Large intestine (tissue), 3 donors: Measurements from ENCODE around the gene TNFAIP8L3. TPM values are rescaled to one million over a fixed set of nuclear protein-coding genes. Genes with fewer than 3 reads are reported as not detected.
A peak's percentile ranks its signal among the peaks of the same experiment; 100 is the strongest.

Experiments used
- DNase-seq, 2 donors: peaks; one replicate each; pipeline versions ENCODE4 v3.0.0 to v3.0.0-alpha.2; 2013
- H3K27ac ChIP-seq: one replicate; pipeline ENCODE4 v1.5.1; 2013; ENCODE audit warnings: low read length
- H3K27me3 ChIP-seq: 2 replicates; pipeline ENCODE4 v1.6.1; 2013; ENCODE audit warnings: low read length; ENCODE audit not compliant: control insufficient read depth, insufficient read depth
- H3K36me3 ChIP-seq: 2 replicates; pipeline ENCODE4 v1.6.1; 2013; ENCODE audit warnings: low read length; ENCODE audit not compliant: control insufficient read depth, insufficient read depth
- H3K4me1 ChIP-seq: one replicate; pipeline ENCODE4 v1.6.1; 2013; ENCODE audit warnings: low read length; ENCODE audit not compliant: control insufficient read depth, insufficient read depth
- H3K4me3 ChIP-seq: one replicate; pipeline ENCODE4 v1.5.1; 2013; ENCODE audit warnings: low read length
- H3K9me3 ChIP-seq: one replicate; pipeline ENCODE4 v1.6.1; 2013; ENCODE audit warnings: mild to moderate bottlenecking, low read depth, low read length, moderate library complexity; ENCODE audit not compliant: control insufficient read depth
- WGBS: methylation state at CpG from one replicate; pipeline ENCODE4 v1.1.5; 2013; ENCODE audit warnings: low lambda C conversion rate; ENCODE audit not compliant: insufficient coverage; 5-methylcytosine and 5-hydroxymethylcytosine counted together
- polyA plus RNA-seq: library from polyadenylated mRNA; unstranded; fragments of 120-200 nt; gene quantifications from one replicate; pipeline ENCODE4 v1.2.1, GENCODE V29; 2013

TNFAIP8L3 gene
- polyA plus RNA-seq, 1 donor, result 3.8 TPM

- Histone ChIP-seq H3K36me3 (no peaks in the 10 kb centered on the region), H3K27ac (no peak overlapping the region), H3K27me3 (peaks cover 32% of the 10 kb centered on the region), H3K9me3 (no peaks in the 10 kb centered on the region), H3K4me3 (no peak overlapping the region), H3K4me1 (no peaks in the 10 kb centered on the region)
- DNase-seq, result no peak
- 80% methylated on average over 1 of the region's 1 CpG for WGBS
Measured at GRCh38 chr15:51103330-51103729, 8.6 kb upstream of the TNFAIP8L3 start.

- no peaks in the 10 kb centered on the region for H3K36me3 ChIP-seq
- WGBS, result no CpG with 5 or more reads among the region's 9 CpGs
- DNase-seq, result no peak
- H3K27me3 ChIP-seq, result peaks cover 38% of the 10 kb centered on the region
- H3K4me1 ChIP-seq, result no peaks in the 10 kb centered on the region
- H3K27ac ChIP-seq, result no peak overlapping the region
- H3K4me3 ChIP-seq, result no peak overlapping the region
- no peaks in the 10 kb centered on the region for H3K9me3 ChIP-seq
Measured at GRCh38 chr15:51100785-51101489, 6.2 kb upstream of the TNFAIP8L3 start.

DNA sequence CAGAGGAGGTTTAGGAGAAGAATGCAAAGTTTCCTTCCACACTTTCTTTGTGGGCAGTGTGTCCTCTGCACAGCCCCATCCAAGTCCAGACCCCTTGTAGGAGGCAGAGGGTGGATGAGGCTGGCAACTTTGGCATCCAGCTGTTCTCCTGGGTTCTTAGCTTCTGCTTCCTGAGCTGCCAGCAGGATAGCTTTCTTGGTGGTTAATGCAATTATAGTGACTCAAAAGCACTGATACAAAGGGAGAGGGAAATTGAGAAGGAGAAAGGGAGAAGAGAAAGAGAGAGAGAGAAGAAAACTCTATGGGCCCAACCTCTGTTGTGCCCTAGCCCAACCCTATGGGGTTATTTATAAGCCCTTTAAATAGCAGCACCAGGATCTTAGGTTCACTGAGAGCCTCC, 4.5 kb upstream of the TNFAIP8L3 start:
- no peak for DNase-seq
- Histone ChIP-seq H3K27me3 (peaks cover 44% of the 10 kb centered on the region), H3K27ac (no peak overlapping the region), H3K9me3 (no peaks in the 10 kb centered on the region), H3K4me3 (no peak overlapping the region), H3K4me1 (no peaks in the 10 kb centered on the region), H3K36me3 (no peaks in the 10 kb centered on the region)

DNA sequence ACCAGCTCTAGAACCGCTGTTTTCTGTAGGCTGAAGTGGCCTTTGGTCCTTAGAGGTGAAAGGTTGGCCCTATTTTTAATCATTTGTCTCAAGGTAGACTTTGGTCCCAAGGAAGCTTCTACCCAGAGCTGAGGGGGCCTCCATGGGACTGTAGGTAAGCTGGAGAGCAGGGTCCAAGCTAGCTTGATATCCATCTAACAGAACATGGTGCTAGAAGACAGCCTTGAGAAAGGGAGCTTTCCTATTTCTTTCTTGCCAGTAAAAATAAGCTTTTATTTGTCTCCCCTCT, 3.6 kb upstream of the TNFAIP8L3 start:
- DNase-seq, result no peak
- Histone ChIP-seq H3K4me1 (no peaks in the 10 kb centered on the region), H3K9me3 (peaks cover 4% of the 10 kb centered on the region), H3K36me3 (no peaks in the 10 kb centered on the region), H3K27ac (no peak overlapping the region), H3K4me3 (no peak overlapping the region), H3K27me3 (peaks cover 46% of the 10 kb centered on the region)
- no CpG with 5 or more reads among the region's 1 CpG for WGBS

GRCh38 chr15:51097553-51098330, 3.0 kb upstream of the TNFAIP8L3 start:
- H3K4me1 ChIP-seq, result no peaks in the 10 kb centered on the region
- peaks cover 4% of the 10 kb centered on the region for H3K9me3 ChIP-seq
- H3K27me3 ChIP-seq, result peaks cover 51% of the 10 kb centered on the region
- H3K27ac ChIP-seq, result no peak overlapping the region
- 82% methylated on average over 2 of the region's 5 CpGs for WGBS
- H3K4me3 ChIP-seq, result no peak overlapping the region
- no peak for DNase-seq
- H3K36me3 ChIP-seq, result no peaks in the 10 kb centered on the region

GRCh38 chr15:51096976-51097375, 2.3 kb upstream of the TNFAIP8L3 start:
- Histone ChIP-seq H3K27ac (no peak overlapping the region), H3K36me3 (no peaks in the 10 kb centered on the region), H3K4me1 (no peaks in the 10 kb centered on the region), H3K27me3 (peaks cover 55% of the 10 kb centered on the region), H3K9me3 (peaks cover 4% of the 10 kb centered on the region), H3K4me3 (no peak overlapping the region)
- no peak for DNase-seq
- no CpG with 5 or more reads among the region's 1 CpG for WGBS

DNA sequence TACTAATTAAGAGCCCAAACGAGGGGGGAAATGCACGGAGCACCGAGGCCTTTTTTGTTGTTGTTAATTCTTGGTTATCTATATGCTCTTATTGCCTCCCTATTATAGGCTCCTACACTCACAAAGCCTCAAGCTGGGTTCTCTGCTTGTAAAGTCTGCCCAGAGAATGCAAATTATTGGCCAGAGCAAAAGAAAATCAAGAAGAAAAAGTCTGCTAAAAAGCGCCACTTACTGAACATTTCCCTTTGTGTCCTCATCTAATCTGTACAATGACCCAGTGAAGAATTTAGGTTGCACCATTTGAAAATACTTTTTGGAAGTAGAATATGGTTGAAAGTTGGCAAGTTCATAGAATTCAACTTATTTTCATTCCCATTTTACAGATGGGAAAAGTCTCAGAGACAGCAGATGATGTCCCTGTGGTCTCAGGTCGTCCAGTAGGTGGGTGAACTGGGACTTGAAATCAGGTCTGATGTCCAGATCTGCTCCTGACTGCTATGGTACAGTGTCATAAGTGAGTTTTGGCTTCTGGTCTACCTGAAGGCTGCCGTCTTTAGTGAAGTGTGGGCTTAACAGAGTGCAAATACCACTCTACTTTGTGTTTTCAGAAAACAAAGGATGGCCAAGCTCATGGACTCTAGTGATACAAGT, 1.1 kb upstream of the TNFAIP8L3 start:
- no peak overlapping the region for H3K4me3 ChIP-seq
- H3K27me3 ChIP-seq, result peaks cover 60% of the 10 kb centered on the region

GRCh38 chr15:51093839-51094605, 684 bp downstream of the TNFAIP8L3 start:
- peak; percentile 11 to 52 for DNase-seq
- Histone ChIP-seq H3K27me3 (peaks cover 65% of the 10 kb centered on the region), H3K9me3 (peaks cover 4% of the 10 kb centered on the region), H3K4me1 (no peaks in the 10 kb centered on the region), H3K4me3 (peak overlapping the region; percentile 40), H3K36me3 (no peaks in the 10 kb centered on the region), H3K27ac (no peak overlapping the region)
- no CpG with 5 or more reads among the region's 65 CpGs for WGBS

More for the DNA sequence above, 1.1 kb upstream of the TNFAIP8L3 start:
- H3K4me1 ChIP-seq, result no peaks in the 10 kb centered on the region
- no peak for DNase-seq
- no peaks in the 10 kb centered on the region for H3K36me3 ChIP-seq
- H3K27ac ChIP-seq, result no peak overlapping the region
- WGBS, result 100% methylated on average over 1 of the region's 6 CpGs
- H3K9me3 ChIP-seq, result peaks cover 4% of the 10 kb centered on the region

DNA sequence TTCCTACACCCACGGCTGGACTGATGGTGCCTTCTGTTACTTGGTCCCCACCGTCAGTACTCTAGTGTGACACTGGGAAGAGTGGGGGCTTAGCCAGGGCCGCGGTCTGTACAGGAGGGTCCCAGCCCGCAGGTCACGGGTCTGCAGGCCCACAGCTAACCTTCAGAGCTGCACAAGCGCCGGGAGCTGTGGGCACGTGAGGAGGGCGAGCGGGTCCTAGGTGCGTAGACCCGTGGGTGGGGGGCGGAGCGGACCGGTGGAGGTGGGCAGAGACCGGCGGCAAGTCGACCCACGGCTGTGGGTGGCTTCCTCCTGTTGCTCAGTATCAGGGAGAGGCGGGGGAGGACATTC, 1.2 kb downstream of the TNFAIP8L3 start:
- H3K9me3 ChIP-seq, result peaks cover 4% of the 10 kb centered on the region
- peak overlapping the region; percentile 40 for H3K4me3 ChIP-seq
- no peaks in the 10 kb centered on the region for H3K4me1 ChIP-seq
- H3K27me3 ChIP-seq, result peaks cover 67% of the 10 kb centered on the region
- DNase-seq, result no peak
- WGBS, result no CpG with 5 or more reads among the region's 21 CpGs
- H3K27ac ChIP-seq, result no peak overlapping the region
- no peaks in the 10 kb centered on the region for H3K36me3 ChIP-seq

DNA sequence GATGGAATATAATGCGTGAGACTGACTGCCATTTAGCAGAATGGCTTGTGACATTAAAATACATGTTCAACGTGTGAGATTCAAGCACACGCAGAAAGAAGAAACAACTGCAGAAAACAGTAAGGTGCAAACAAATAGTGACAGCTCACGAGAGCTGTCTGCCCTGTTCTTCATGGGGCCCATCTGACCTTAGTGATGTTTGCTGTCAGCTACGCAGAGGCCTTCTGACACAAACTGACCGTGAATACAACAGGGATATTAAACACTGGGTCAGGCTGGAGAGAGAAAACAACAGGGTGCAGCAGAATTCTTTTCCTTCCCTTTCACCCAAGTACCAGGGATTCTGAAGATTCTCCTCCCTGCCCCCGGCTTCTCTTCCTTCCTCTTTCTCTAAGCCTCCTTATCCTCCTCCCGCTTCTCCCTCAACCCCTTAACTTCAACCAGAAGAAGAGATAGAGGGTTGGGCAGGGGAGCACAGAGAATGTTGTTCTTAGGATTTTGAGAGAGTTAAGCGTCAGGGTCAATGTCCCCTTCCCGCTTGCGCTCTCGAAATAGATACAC, 2.1 kb downstream of the TNFAIP8L3 start:
- Histone ChIP-seq H3K9me3 (peaks cover 4% of the 10 kb centered on the region), H3K4me1 (no peaks in the 10 kb centered on the region), H3K36me3 (no peaks in the 10 kb centered on the region), H3K27me3 (peaks cover 69% of the 10 kb centered on the region), H3K27ac (no peak overlapping the region), H3K4me3 (no peak overlapping the region)
- WGBS, result no CpG with 5 or more reads among the region's 12 CpGs
- no peak for DNase-seq
